Neural progenitor cell (in vitro differentiated cells): ENCODE measurements around the gene PRKAB1.

ENCODE experiments used
- CTCF ChIP-seq: fragments of 200-600 bp; sonication (generic); IDR thresholded peaks from 2 replicates; pipeline ENCODE4 v1.5.1; 2017; ENCODE audit warnings: antibody characterized with exemption, mild to moderate bottlenecking
- EZH2 ChIP-seq: fragments of 200-600 bp; sonication (generic); IDR thresholded peaks from 2 replicates; pipeline ENCODE4 v1.6.1; 2017; ENCODE audit warnings: antibody characterized with exemption, mild to moderate bottlenecking, moderate library complexity
- EZH2phosphoT487 ChIP-seq: fragments of 200-600 bp; sonication (generic); IDR thresholded peaks from 2 replicates; pipeline ENCODE4 v1.6.1; 2017; ENCODE audit warnings: antibody characterized with exemption

GRCh38 chr12:119674560-119674959 lies 6.6 kb downstream of the PRKAB1 start:
- TF ChIP-seq CTCF: no peak
- TF ChIP-seq EZH2phosphoT487: no peak
- TF ChIP-seq EZH2: no peak
